Measurements from ENCODE around the gene BMP2K.

Gene BMP2K

DNA sequence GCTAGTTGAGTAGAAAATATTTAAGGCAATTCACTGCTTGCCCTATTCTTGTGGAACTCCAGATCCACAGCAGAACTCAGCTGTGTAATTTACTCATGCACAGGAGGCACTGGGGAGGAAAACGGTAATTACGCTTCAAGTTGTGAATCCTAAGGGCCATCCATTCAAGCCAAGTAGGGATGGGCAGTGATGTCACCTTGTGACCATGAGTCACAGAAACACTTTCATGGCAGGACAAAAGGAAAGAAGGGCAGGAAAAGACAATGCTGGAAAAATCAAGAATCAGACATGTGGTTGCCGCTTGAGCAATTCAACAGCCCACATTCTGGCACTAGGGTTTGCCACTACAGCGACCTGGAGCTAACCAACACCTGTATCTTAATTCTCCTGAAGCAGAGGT, 161.7 kb downstream of the BMP2K start:
- TF ChIP-seq, protein P1, sequence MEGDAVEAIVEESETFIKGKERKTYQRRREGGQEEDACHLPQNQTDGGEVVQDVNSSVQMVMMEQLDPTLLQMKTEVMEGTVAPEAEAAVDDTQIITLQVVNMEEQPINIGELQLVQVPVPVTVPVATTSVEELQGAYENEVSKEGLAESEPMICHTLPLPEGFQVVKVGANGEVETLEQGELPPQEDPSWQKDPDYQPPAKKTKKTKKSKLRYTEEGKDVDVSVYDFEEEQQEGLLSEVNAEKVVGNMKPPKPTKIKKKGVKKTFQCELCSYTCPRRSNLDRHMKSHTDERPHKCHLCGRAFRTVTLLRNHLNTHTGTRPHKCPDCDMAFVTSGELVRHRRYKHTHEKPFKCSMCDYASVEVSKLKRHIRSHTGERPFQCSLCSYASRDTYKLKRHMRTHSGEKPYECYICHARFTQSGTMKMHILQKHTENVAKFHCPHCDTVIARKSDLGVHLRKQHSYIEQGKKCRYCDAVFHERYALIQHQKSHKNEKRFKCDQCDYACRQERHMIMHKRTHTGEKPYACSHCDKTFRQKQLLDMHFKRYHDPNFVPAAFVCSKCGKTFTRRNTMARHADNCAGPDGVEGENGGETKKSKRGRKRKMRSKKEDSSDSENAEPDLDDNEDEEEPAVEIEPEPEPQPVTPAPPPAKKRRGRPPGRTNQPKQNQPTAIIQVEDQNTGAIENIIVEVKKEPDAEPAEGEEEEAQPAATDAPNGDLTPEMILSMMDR (IDR thresholded peaks at IDR 0.05; ENCODE audit: low read depth, low read length, missing control alignments) = no peak
- in situ Hi-C loops (cut with HindIII; ENCODE audit: low pct_ligation_motif_present, low sequenced_read_pairs) = no loop called here
- DNase-seq = no peak
- peak overlapping the region; percentile 74 for H3K4me3 ChIP-seq (ENCODE audit: low read depth, low read length)
- no peaks in the 10 kb centered on the region for H3K36me3 ChIP-seq (replicated peaks)
- H3K27me3 ChIP-seq (replicated peaks) = no peaks in the 10 kb centered on the region
- H3K27ac ChIP-seq = no peak overlapping the region

DNA sequence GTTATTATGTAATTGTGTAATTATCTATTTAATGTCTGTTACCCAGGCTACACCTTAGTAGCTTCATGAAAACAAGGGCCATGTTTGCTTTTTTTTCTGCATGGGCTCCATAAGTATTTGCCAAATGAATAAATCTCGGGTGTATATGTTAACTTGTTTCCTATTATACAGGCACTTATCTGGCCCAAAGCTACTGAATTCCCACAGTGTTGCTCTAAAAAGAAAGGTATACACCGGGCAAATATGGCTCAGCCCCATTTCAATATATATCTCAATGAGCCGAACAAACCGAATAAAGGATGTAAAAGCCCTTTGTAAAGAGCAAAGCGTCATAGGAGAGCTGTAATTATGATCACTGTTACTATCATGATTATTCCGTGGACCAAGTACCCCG, 162.3 kb downstream of the BMP2K start:
- H3K27ac ChIP-seq = no peak overlapping the region
- H3K36me3 ChIP-seq (replicated peaks) = no peaks in the 10 kb centered on the region
- no peaks in the 10 kb centered on the region for H3K27me3 ChIP-seq (replicated peaks)
- TF ChIP-seq, protein P1 (IDR thresholded peaks at IDR 0.05; ENCODE audit: low read depth, low read length, missing control alignments) = no peak
- in situ Hi-C loops (cut with HindIII; ENCODE audit: low pct_ligation_motif_present, low sequenced_read_pairs) = no loop called here
- DNase-seq = no peak
- H3K4me3 ChIP-seq (ENCODE audit: low read depth, low read length) = peak overlapping the region; percentile 74

DNA sequence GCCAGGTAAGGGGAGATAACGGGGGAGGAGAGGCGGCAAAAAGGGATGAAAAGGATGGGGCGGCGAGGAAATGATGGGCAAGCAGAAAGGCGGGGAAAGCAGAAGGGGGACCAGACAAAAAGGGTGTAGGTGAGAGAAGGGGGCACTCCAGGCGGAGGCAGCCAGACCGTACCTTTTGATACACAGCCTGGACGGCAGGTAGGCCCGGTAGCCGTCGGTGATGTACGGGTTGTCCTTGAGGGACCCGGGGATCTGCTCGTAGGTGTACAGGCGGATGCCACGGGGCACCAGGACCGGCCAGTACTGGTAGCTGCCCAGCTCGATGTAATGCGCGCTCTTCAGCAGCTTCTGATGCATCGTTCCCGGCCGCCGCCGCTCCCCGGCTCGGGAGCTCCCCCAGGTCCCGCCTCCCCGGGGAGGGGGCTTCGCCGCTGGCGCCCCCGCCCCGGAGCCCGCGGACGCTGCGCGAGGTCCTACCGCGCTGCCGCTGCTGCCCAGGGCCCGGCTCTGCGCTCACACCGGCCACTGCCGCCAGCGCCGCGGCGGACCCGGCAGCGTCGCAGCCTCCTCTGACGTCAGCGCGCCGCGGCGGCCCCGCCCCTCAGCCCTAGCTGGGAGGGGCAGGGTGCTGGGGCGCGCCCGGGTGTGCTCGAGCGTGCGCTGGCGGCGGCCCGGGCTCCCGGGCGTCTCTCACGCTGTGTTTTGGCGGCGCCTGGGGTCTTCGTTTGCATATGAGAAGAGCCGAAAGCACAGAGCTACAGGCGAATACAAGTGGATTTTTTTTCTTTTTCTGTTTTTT, 162.9 kb downstream of the BMP2K start, which contains the start of gene PAQR3:
TSS of gene PAQR3 (minus strand) at position 571 of the 799 bp plus-strand sequence. CDS start at position 357, 214 bp downstream.
- peak within 1 kb of the TSS; percentile 22 for H3K27ac ChIP-seq
- TF ChIP-seq, protein P1 (IDR thresholded peaks at IDR 0.05; ENCODE audit: low read depth, low read length, missing control alignments) = no peak
- no peaks in the 10 kb centered on the region for H3K27me3 ChIP-seq (replicated peaks)
- H3K4me3 ChIP-seq (ENCODE audit: low read depth, low read length) = peak within 1 kb of the TSS; percentile 74
- in situ Hi-C loops (cut with HindIII; ENCODE audit: low pct_ligation_motif_present, low sequenced_read_pairs) = no loop called here
- no peaks in the 10 kb centered on the region for H3K36me3 ChIP-seq (replicated peaks)
- peak; percentile 55 for DNase-seq

DNA sequence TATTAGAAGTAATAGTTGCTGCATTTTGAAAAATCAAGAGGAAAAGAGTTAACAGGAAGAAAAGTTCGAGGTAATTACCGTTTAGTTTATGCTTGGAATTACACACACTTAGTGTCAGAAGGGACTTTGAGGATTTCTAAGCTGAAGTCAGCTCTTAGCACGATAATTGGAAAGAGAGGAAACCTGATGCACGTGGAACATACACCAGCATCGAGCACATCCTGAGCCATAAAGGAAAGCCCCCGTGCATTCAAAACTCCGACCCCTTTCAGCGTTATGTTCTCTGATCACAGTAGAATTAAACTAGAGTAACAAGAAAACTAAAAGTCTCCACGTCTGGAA, 163.5 kb downstream of the BMP2K start:
- H3K36me3 ChIP-seq (replicated peaks) = no peaks in the 10 kb centered on the region
- in situ Hi-C loops (cut with HindIII; ENCODE audit: low pct_ligation_motif_present, low sequenced_read_pairs) = no loop called here

DNA sequence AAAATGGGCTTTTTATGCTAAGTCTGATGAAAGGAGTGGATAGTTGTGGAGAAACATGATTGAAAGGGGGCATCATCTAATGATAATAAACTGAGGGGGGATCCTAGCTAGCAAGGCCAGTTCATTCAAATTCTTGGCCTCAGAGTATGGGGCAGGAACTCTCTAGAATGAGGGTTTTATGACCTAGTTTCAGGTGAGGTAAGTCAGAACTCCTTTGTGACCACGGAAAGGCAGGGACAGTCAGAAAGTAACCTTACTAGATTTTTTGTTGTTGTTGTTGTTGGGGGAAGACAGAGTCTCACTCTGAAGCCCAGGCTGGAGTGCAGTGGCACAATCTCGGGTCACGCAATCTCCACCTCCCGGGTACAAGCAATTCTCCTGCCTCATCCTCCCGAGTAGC, 164.6 kb downstream of the BMP2K start:
- no peak for DNase-seq
- TF ChIP-seq, protein P1 (IDR thresholded peaks at IDR 0.05; ENCODE audit: low read depth, low read length, missing control alignments) = no peak
- in situ Hi-C loops (cut with HindIII; ENCODE audit: low pct_ligation_motif_present, low sequenced_read_pairs) = no loop called here
- Histone ChIP-seq H3K4me3 (ENCODE audit: low read depth, low read length) (no peak overlapping the region), H3K27me3 (replicated peaks) (no peaks in the 10 kb centered on the region), H3K36me3 (replicated peaks) (no peaks in the 10 kb centered on the region), H3K27ac (no peak overlapping the region)

More for the DNA sequence above, 163.5 kb downstream of the BMP2K start:
- Histone ChIP-seq H3K27ac (no peak overlapping the region), H3K27me3 (replicated peaks) (no peaks in the 10 kb centered on the region), H3K4me3 (ENCODE audit: low read depth, low read length) (peak overlapping the region; percentile 55)
- no peak for DNase-seq
- TF ChIP-seq, protein P1 (IDR thresholded peaks at IDR 0.05; ENCODE audit: low read depth, low read length, missing control alignments) = no peak

DNA sequence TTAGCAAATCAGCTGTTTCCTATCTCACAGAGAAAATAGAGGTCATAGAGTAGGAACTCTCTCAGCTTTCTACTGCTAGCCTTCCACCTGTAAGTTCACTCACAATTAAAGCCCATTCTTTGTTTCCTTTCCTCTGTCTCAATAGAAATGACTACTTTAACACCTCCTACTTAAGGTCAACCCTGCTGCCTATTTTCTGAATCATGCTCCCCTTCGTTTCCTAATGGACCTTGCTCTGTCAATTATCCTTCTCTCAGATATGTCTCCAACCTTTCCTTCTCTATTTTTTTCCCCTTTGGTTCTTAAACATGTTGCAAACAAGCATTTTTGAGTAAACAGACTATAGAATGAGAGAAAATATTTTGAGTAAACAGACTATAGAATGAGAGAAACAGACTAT, 168.2 kb downstream of the BMP2K start:
- TF ChIP-seq, protein P1 (IDR thresholded peaks at IDR 0.05; ENCODE audit: low read depth, low read length, missing control alignments) = no peak
- Histone ChIP-seq H3K4me3 (ENCODE audit: low read depth, low read length) (no peak overlapping the region), H3K27me3 (replicated peaks) (no peaks in the 10 kb centered on the region), H3K27ac (no peak overlapping the region), H3K36me3 (replicated peaks) (no peaks in the 10 kb centered on the region)
- in situ Hi-C loops (cut with HindIII; ENCODE audit: low pct_ligation_motif_present, low sequenced_read_pairs) = no loop called here
- no peak for DNase-seq

All from brain microvascular endothelial cell (primary cell).